Keratinocyte (primary cell): Measurements from ENCODE around the gene COL8A1. TPM values are rescaled to one million over a fixed set of nuclear protein-coding genes. Genes with fewer than 3 reads are reported as not detected.

Experiments used
- DNase-seq: peaks from one replicate; pipeline ENCODE4 v3.0.0-alpha.2; 2011; ENCODE audit warnings: low read depth, missing footprints, low spot score
- FAIRE-seq: peaks from 2 replicates; lab custom pipeline; 2011; peaks lifted over from hg19 to GRCh38; lab: Jason Lieb, UNC
- H2AFZ ChIP-seq: 2 replicates; pipeline ENCODE4 v1.6.0; 2012; ENCODE audit warnings: low read length, control low read depth, inconsistent platforms; ENCODE audit not compliant: control insufficient read depth
- H3K27ac ChIP-seq: 2 replicates; pipeline ENCODE4 v1.5.1; 2011; ENCODE audit warnings: low read length; ENCODE audit not compliant: control insufficient read depth, insufficient read depth
- H3K27me3 ChIP-seq: 3 replicates; pipeline ENCODE4 v1.6.0; 2011; ENCODE audit warnings: low read length; ENCODE audit not compliant: control insufficient read depth, insufficient read depth; ENCODE audit errors: extremely low read depth
- H3K36me3 ChIP-seq, 2 experiments: 2 replicates in 1 of 2; 3 replicates in 1 of 2; pipeline ENCODE4 v1.5.1; 2011; ENCODE audit warnings: low read length in 2 of 2, mild to moderate bottlenecking in 1 of 2; ENCODE audit not compliant: control insufficient read depth in 2 of 2, insufficient read depth in 2 of 2; ENCODE audit errors: extremely low read depth in 1 of 2
- H3K4me1 ChIP-seq: 3 replicates; pipeline ENCODE4 v1.5.1; 2011; ENCODE audit warnings: low read length; ENCODE audit not compliant: control insufficient read depth, insufficient read depth; ENCODE audit errors: extremely low read depth
- H3K4me2 ChIP-seq: 3 replicates; pipeline ENCODE4 v1.6.0; 2011; ENCODE audit warnings: low read depth, low read length; ENCODE audit not compliant: control insufficient read depth, insufficient read depth; ENCODE audit errors: extremely low read depth
- H3K4me3 ChIP-seq, 3 experiments: fragments of 200-600 bp in 1 of 3; sonication (generic) in 1 of 3; 2 replicates in 2 of 3; 3 replicates in 1 of 3; pipeline ENCODE4 v1.5.1; 2011 to 2016; ENCODE audit warnings: low read length in 3 of 3, mild to moderate bottlenecking in 3 of 3, control low read depth in 2 of 3, inconsistent platforms in 1 of 3, low read depth in 1 of 3, mixed read lengths in 1 of 3, mixed run types in 1 of 3, moderate library complexity in 1 of 3; ENCODE audit not compliant: control insufficient read depth in 2 of 3, insufficient read depth in 2 of 3; ENCODE audit errors: extremely low read depth in 1 of 3
- H3K79me2 ChIP-seq: 2 replicates; pipeline ENCODE4 v1.6.0; 2012; ENCODE audit warnings: low read length; ENCODE audit not compliant: control insufficient read depth, insufficient read depth
- H3K9ac ChIP-seq: 3 replicates; pipeline ENCODE4 v1.6.0; 2011; ENCODE audit warnings: low read length; ENCODE audit not compliant: control insufficient read depth, insufficient read depth; ENCODE audit errors: extremely low read depth
- H3K9me1 ChIP-seq: 3 replicates; pipeline ENCODE4 v1.6.0; 2011; ENCODE audit warnings: low read length; ENCODE audit not compliant: control insufficient read depth, insufficient read depth; ENCODE audit errors: extremely low read depth
- H3K9me3 ChIP-seq: 2 replicates; pipeline ENCODE4 v1.5.1; 2012; ENCODE audit warnings: low read depth, low read length; ENCODE audit not compliant: control insufficient read depth
- H4K20me1 ChIP-seq: 3 replicates; pipeline ENCODE4 v1.6.0; 2011; ENCODE audit warnings: low read length; ENCODE audit not compliant: control insufficient read depth, insufficient read depth; ENCODE audit errors: extremely low read depth
- CTCF ChIP-seq, 3 experiments: IDR thresholded peaks in 1 of 3; conservative IDR thresholded peaks in 1 of 3; optimal IDR thresholded peaks in 1 of 3; 2 replicates in 2 of 3; 3 replicates in 1 of 3; pipeline versions ENCODE3 to v1.5.1; 2011; ENCODE audit warnings: low read length in 3 of 3, mild to moderate bottlenecking in 3 of 3, moderate library complexity in 2 of 3, control low read depth in 1 of 3, inconsistent platforms in 1 of 3; ENCODE audit not compliant: insufficient read depth in 2 of 3; ENCODE audit errors: extremely low read depth in 1 of 3
- EZH2 ChIP-seq: IDR thresholded peaks from one replicate; pipeline ENCODE4 v1.6.1; 2012; ENCODE audit warnings: inconsistent platforms, mild to moderate bottlenecking, low read length, moderate library complexity
- dilution Hi-C: fragments of 300-500 bp; cut with MboI; formaldehyde crosslinking; loops from one replicate; pipeline ENCODE4 v1.7.0; 2020; ENCODE audit warnings: low sequenced_read_pairs; ENCODE audit not compliant: extremely low pct_ligation_motif_present
- polyA plus RNA-seq, 5 experiments: library from polyadenylated mRNA; depleted of rRNA in 3 of 5; stranded (reverse) in 3 of 5; stranded (forward) in 1 of 5; unstranded in 1 of 5; fragments of >200 nt; gene quantifications; 1 replicate in 1 of 5; 2 replicates in 3 of 5; 3 replicates in 1 of 5; pipeline versions ENCODE4 v1.2.1 to v1.2.3, GENCODE V29; 2011 to 2012; ENCODE audit warnings: missing spikeins in 2 of 5, low read depth in 1 of 5, low replicate concordance in 1 of 5

The COL8A1 gene
- polyA plus RNA-seq, 1 donor (not counting 4 experiments of a cell fraction or from before 2014, with no cell fraction given), result 102 TPM

GRCh38 chr3:99761415-99762165, 123.2 kb downstream of the COL8A1 start:
- dilution Hi-C loops, result loop anchor here (25.0 kb wide), 1 partner anchor 749 kb away; no protein-coding TSS in a partner anchor
- no peak overlapping the region for H3K9ac ChIP-seq

DNA sequence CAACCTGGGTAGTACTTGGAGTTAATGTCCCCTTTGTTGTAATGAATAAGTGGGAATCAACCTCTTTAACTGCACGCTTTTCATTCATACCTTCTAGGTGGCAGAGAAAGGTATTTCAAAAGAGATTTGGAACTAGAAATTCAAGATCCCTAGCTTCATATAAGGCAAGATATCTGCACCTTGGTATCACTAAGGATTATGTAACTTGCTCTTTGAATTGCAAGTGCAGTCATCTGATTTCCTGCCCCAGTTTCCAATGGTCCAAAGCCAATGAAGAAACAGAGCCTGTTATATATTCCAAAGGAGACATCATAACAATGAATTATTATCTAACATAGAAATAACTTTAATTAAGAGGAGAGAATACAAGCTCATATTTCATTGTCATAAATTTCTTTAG, 124.5 kb downstream of the COL8A1 start:
- no peak for TF ChIP-seq CTCF (optimal IDR thresholded peaks at IDR 0.05 in 1 of 3, IDR thresholded peaks at IDR 0.05 in 1 of 3, conservative IDR thresholded peaks at IDR 0.05 in 1 of 3; ENCODE audit: extremely low read depth in 1 of 3, insufficient read depth in 2 of 3, low read length in 3 of 3)
- TF ChIP-seq EZH2, result no peak
- peak; percentile 5 for FAIRE-seq
- H4K20me1 ChIP-seq, result no peaks in the 10 kb centered on the region

More at GRCh38 chr3:99761415-99762165, 123.2 kb downstream of the COL8A1 start:
- Histone ChIP-seq H3K4me2 (no peak overlapping the region), H3K27me3 (no peaks in the 10 kb centered on the region), H4K20me1 (no peaks in the 10 kb centered on the region), H3K79me2 (no peaks in the 10 kb centered on the region), H3K4me1 (no peaks in the 10 kb centered on the region), H3K9me1 (no peaks in the 10 kb centered on the region), H3K36me3 (no peaks in the 10 kb centered on the region), H3K4me3 (no peak overlapping the region), H3K27ac (no peak overlapping the region), H2AFZ (no peak overlapping the region), H3K9me3 (no peaks in the 10 kb centered on the region)
- FAIRE-seq (peak; percentile 13), DNase-seq (no peak)
- TF ChIP-seq EZH2 (no peak), CTCF (optimal IDR thresholded peaks at IDR 0.05 in 1 of 3, IDR thresholded peaks at IDR 0.05 in 1 of 3, conservative IDR thresholded peaks at IDR 0.05 in 1 of 3; ENCODE audit: extremely low read depth in 1 of 3, insufficient read depth in 2 of 3, low read length in 3 of 3) (no peak)

More for the DNA sequence above, 124.5 kb downstream of the COL8A1 start:
- no peak overlapping the region for H3K27ac ChIP-seq
- H3K4me3 ChIP-seq, result no peak overlapping the region
- H3K79me2 ChIP-seq, result no peaks in the 10 kb centered on the region
- no peaks in the 10 kb centered on the region for H3K36me3 ChIP-seq
- no peak for DNase-seq
- no peaks in the 10 kb centered on the region for H3K4me1 ChIP-seq
- no peaks in the 10 kb centered on the region for H3K9me1 ChIP-seq
- no peaks in the 10 kb centered on the region for H3K9me3 ChIP-seq
- H3K9ac ChIP-seq, result no peak overlapping the region
- no peak overlapping the region for H2AFZ ChIP-seq
- H3K4me2 ChIP-seq, result no peak overlapping the region
- H3K27me3 ChIP-seq, result no peaks in the 10 kb centered on the region
- dilution Hi-C loops, result loop anchor here (25.0 kb wide), 1 partner anchor 751 kb away; no protein-coding TSS in a partner anchor
